ENCODE data around the gene RABGAP1L. TPM values are rescaled to one million over a fixed set of nuclear protein-coding genes. Genes with fewer than 3 reads are reported as not detected.

Gene RABGAP1L
- total RNA-seq, 1 donor from 2014 or later: 46.0 TPM

GRCh38 chr1:174971466-174971865 lies 812.1 kb downstream of the RABGAP1L start:
- no peak for DNase-seq (ENCODE audit: low spot score)
- peaks cover 11% of the 10 kb centered on the region for H3K4me1 Mint-ChIP-seq

GRCh38 chr1:174971902-174972301 lies 812.6 kb downstream of the RABGAP1L start:
- Histone ChIP-seq H3K36me3 (no peaks in the 10 kb centered on the region), H3K27ac (no peak overlapping the region), H3F3A (ENCODE audit: low read depth) (no peaks in the 10 kb centered on the region), H3K4me1 (peaks cover 12% of the 10 kb centered on the region), H2AFZ (replicated peaks) (no peak overlapping the region), H3K79me2 (ENCODE audit: low read depth) (no peaks in the 10 kb centered on the region), H3K9ac (no peak overlapping the region), H3K9me3 (ENCODE audit: low read depth) (no peaks in the 10 kb centered on the region), H3K4me2 (no peak overlapping the region), H4K20me1 (ENCODE audit: low read depth) (no peaks in the 10 kb centered on the region), H3K27me3 (no peaks in the 10 kb centered on the region), H3K4me3 (no peak overlapping the region)
- peaks cover 15% of the 10 kb centered on the region for H3K4me1 Mint-ChIP-seq
- DNase-seq (ENCODE audit: low spot score): no peak
- H3K27me3 Mint-ChIP-seq (ENCODE audit: insufficient read depth, low read depth): no peaks in the 10 kb centered on the region
- TF ChIP-seq EZH2 (IDR thresholded peaks at IDR 0.05) (no peak), CTCF (IDR thresholded peaks at IDR 0.05) (no peak), EZH2phosphoT487 (IDR thresholded peaks at IDR 0.05) (no peak)
- no peak overlapping the region for H3K27ac Mint-ChIP-seq
- H3K4me3 Mint-ChIP-seq: no peak overlapping the region
- H3K9me3 Mint-ChIP-seq: no peaks in the 10 kb centered on the region
- peaks cover 4% of the 10 kb centered on the region for H3K36me3 Mint-ChIP-seq

More at GRCh38 chr1:174971466-174971865, 812.1 kb downstream of the RABGAP1L start:
- Mint-ChIP-seq H3K36me3 (peaks cover 4% of the 10 kb centered on the region), H3K27me3 (ENCODE audit: insufficient read depth, low read depth) (no peaks in the 10 kb centered on the region), H3K27ac (no peak overlapping the region), H3K9me3 (no peaks in the 10 kb centered on the region), H3K4me3 (no peak overlapping the region)
- H3K36me3 ChIP-seq: no peaks in the 10 kb centered on the region
- peaks cover 12% of the 10 kb centered on the region for H3K4me1 ChIP-seq
- H3K9me3 ChIP-seq (ENCODE audit: low read depth): no peaks in the 10 kb centered on the region
- H3K9ac ChIP-seq: no peak overlapping the region
- TF ChIP-seq EZH2 (IDR thresholded peaks at IDR 0.05) (no peak), EZH2phosphoT487 (IDR thresholded peaks at IDR 0.05) (no peak)
- no peaks in the 10 kb centered on the region for H4K20me1 ChIP-seq (ENCODE audit: low read depth)
- H3K27me3 ChIP-seq: no peaks in the 10 kb centered on the region
- no peaks in the 10 kb centered on the region for H3K79me2 ChIP-seq (ENCODE audit: low read depth)
- H3K4me2 ChIP-seq: no peak overlapping the region
- no peaks in the 10 kb centered on the region for H3F3A ChIP-seq (ENCODE audit: low read depth)
- no peak overlapping the region for H2AFZ ChIP-seq (replicated peaks)
- no peak overlapping the region for H3K27ac ChIP-seq
- no peak overlapping the region for H3K4me3 ChIP-seq

- no peak for DNase-seq (ENCODE audit: low spot score)
- H3K79me2 ChIP-seq (ENCODE audit: low read depth): no peaks in the 10 kb centered on the region
- H2AFZ ChIP-seq (replicated peaks): no peak overlapping the region
- H3K27ac ChIP-seq: no peak overlapping the region
- H3K36me3 ChIP-seq: no peaks in the 10 kb centered on the region
- no peaks in the 10 kb centered on the region for H3K9me3 ChIP-seq (ENCODE audit: low read depth)
- H3K27me3 Mint-ChIP-seq (ENCODE audit: insufficient read depth, low read depth): no peaks in the 10 kb centered on the region
- no peaks in the 10 kb centered on the region for H3K27me3 ChIP-seq
- no peak overlapping the region for H3K27ac Mint-ChIP-seq
- no peaks in the 10 kb centered on the region for H3F3A ChIP-seq (ENCODE audit: low read depth)
- no peak overlapping the region for H3K4me3 ChIP-seq
- H3K4me2 ChIP-seq: no peak overlapping the region
- no peaks in the 10 kb centered on the region for H3K9me3 Mint-ChIP-seq
- no peak overlapping the region for H3K4me3 Mint-ChIP-seq
- peaks cover 4% of the 10 kb centered on the region for H3K36me3 Mint-ChIP-seq
- no peak for TF ChIP-seq CTCF (IDR thresholded peaks at IDR 0.05)
- TF ChIP-seq EZH2 (IDR thresholded peaks at IDR 0.05): no peak
- no peak for TF ChIP-seq EZH2phosphoT487 (IDR thresholded peaks at IDR 0.05)
- peaks cover 12% of the 10 kb centered on the region for H3K4me1 ChIP-seq
- H3K9ac ChIP-seq: no peak overlapping the region
- H4K20me1 ChIP-seq (ENCODE audit: low read depth): no peaks in the 10 kb centered on the region
- peaks cover 9% of the 10 kb centered on the region for H3K4me1 Mint-ChIP-seq
These were observed 815.4 kb downstream of the RABGAP1L start for GRCh38 chr1:174974711-174975119.

- H3K27me3 ChIP-seq: no peaks in the 10 kb centered on the region
- H3K36me3 Mint-ChIP-seq: peaks cover 4% of the 10 kb centered on the region
- H3K4me2 ChIP-seq: no peak overlapping the region
- no peaks in the 10 kb centered on the region for H3K27me3 Mint-ChIP-seq (ENCODE audit: insufficient read depth, low read depth)
- H3K4me3 Mint-ChIP-seq: no peak overlapping the region
- no peaks in the 10 kb centered on the region for H3F3A ChIP-seq (ENCODE audit: low read depth)
- no peak overlapping the region for H3K27ac Mint-ChIP-seq
- H2AFZ ChIP-seq (replicated peaks): no peak overlapping the region
- no peak for TF ChIP-seq CTCF (IDR thresholded peaks at IDR 0.05)
- no peak for TF ChIP-seq EZH2phosphoT487 (IDR thresholded peaks at IDR 0.05)
- TF ChIP-seq EZH2 (IDR thresholded peaks at IDR 0.05): no peak
- peaks cover 9% of the 10 kb centered on the region for H3K4me1 Mint-ChIP-seq
- no peaks in the 10 kb centered on the region for H3K36me3 ChIP-seq
- no peak overlapping the region for H3K9ac ChIP-seq
- no peak for DNase-seq (ENCODE audit: low spot score)
- no peaks in the 10 kb centered on the region for H4K20me1 ChIP-seq (ENCODE audit: low read depth)
- no peak overlapping the region for H3K4me3 ChIP-seq
- H3K4me1 ChIP-seq: peaks cover 12% of the 10 kb centered on the region
- no peaks in the 10 kb centered on the region for H3K9me3 Mint-ChIP-seq
- H3K9me3 ChIP-seq (ENCODE audit: low read depth): no peaks in the 10 kb centered on the region
- no peaks in the 10 kb centered on the region for H3K79me2 ChIP-seq (ENCODE audit: low read depth)
- no peak overlapping the region for H3K27ac ChIP-seq
These were observed 816.4 kb downstream of the RABGAP1L start for GRCh38 chr1:174975764-174976163.
